Stimulated activated CD4-positive, alpha-beta T cell treated with anti-CD3 and anti-CD28 coated beads, TNF-alpha, amount 100 ng/mL, for 1 hour (primary cell): ENCODE results near the gene ARHGAP25.

Experiments used
- DNase-seq, 3 donors: peaks; one replicate each; pipeline ENCODE4 v3.0.0-alpha.2; 2020; ENCODE audit warnings: low read depth in 3 of 3, low spot score in 1 of 3

Gene ARHGAP25

GRCh38 chr2:68857202-68857845 is 122.7 kb downstream of the ARHGAP25 start:
- no peak for DNase-seq

- DNase-seq = no peak
Measured at GRCh38 chr2:68857855-68858456, 123.3 kb downstream of the ARHGAP25 start.

GRCh38 chr2:68860111-68860510 is 125.5 kb downstream of the ARHGAP25 start:
- DNase-seq = no peak

GRCh38 chr2:68861330-68861729 is 126.7 kb downstream of the ARHGAP25 start:
- no peak for DNase-seq

GRCh38 chr2:68862889-68863288 is 128.3 kb downstream of the ARHGAP25 start:
- no peak for DNase-seq

GRCh38 chr2:68863996-68864395 is 129.4 kb downstream of the ARHGAP25 start:
- DNase-seq = no peak

GRCh38 chr2:68865108-68865507 is 130.5 kb downstream of the ARHGAP25 start:
- DNase-seq = no peak

GRCh38 chr2:68870215-68870614 is 135.6 kb downstream of the ARHGAP25 start:
- no peak for DNase-seq

- no peak for DNase-seq
Measured at GRCh38 chr2:68871159-68871764, 136.7 kb downstream of the ARHGAP25 start, which contains the start of gene BMP10. Gene BMP10, minus strand, starts transcription at chr2:68871397. Its CDS starts 39 bp downstream, at chr2:68871358.
